GM12878 (cell line): ENCODE measurements around the gene TET3. TPM values are rescaled to one million over a fixed set of nuclear protein-coding genes. Genes with fewer than 3 reads are reported as not detected.

ENCODE experiments used
- GATAD2B ChIP-seq: fragments of 450-650 bp; conservative IDR thresholded peaks from 2 replicates; pipeline ENCODE4 v1.6.1; 2017; ENCODE audit warnings: low read depth, mild to moderate bottlenecking, moderate library complexity
- ZBTB40 ChIP-seq: fragments of 450-650 bp; IDR thresholded peaks from 2 replicates; pipeline ENCODE4 v1.6.1; 2016; ENCODE audit warnings: mild to moderate bottlenecking, moderate library complexity, borderline replicate concordance
- polyA plus RNA-seq, 11 experiments: library from polyadenylated mRNA; depleted of rRNA in 4 of 11; unstranded in 6 of 11; stranded (reverse) in 5 of 11; fragments of >200 nt; fragmentation: Nextera tagmentation in 4 of 11; fragmentation: Illumina TruSeq in 1 of 11; extraction: Ambion mirVana in 4 of 11; extraction: Trizol in 1 of 11; gene quantifications; 1 replicate in 1 of 11; 2 replicates in 10 of 11; pipeline versions ENCODE4 v1.2.1 to v1.2.3, GENCODE V29; 2011 to 2016; ENCODE audit warnings: inconsistent platforms in 2 of 11, missing spikeins in 2 of 11, low read depth in 1 of 11
- total RNA-seq, 4 experiments: library from RNA; depleted of rRNA in 3 of 4; stranded (reverse); fragments of >200 nt in 3 of 4; fragmentation: Illumina TruSeq in 1 of 4; extraction: Trizol in 1 of 4; gene quantifications; 2 replicates each; pipeline versions ENCODE4 v1.2.1 to v1.2.3, GENCODE V29; 2013 to 2021
- TF ChIP-seq, protein P1 (sequence below): IDR thresholded peaks from 2 replicates; pipeline ENCODE4 v1.6.1; 2012; ENCODE audit warnings: improper control_type of control experiment, low read depth, low read length; ENCODE audit not compliant: insufficient replicate concordance
- TF ChIP-seq, protein P2 (sequence below): IDR thresholded peaks from 2 replicates; pipeline ENCODE4 v1.6.1; 2011; ENCODE audit warnings: mild to moderate bottlenecking, low read depth, low read length, moderate library complexity; ENCODE audit not compliant: insufficient replicate concordance

TET3 gene
- total and polyA plus RNA-seq, 10 of the 15 experiments (the other 5 are each of a cell fraction or from before 2014, with no cell fraction given): 0.77 to 25.9 (median 8.5) TPM

- TF ChIP-seq ZBTB40 (no peak), GATAD2B (no peak)
- TF ChIP-seq, protein P1, sequence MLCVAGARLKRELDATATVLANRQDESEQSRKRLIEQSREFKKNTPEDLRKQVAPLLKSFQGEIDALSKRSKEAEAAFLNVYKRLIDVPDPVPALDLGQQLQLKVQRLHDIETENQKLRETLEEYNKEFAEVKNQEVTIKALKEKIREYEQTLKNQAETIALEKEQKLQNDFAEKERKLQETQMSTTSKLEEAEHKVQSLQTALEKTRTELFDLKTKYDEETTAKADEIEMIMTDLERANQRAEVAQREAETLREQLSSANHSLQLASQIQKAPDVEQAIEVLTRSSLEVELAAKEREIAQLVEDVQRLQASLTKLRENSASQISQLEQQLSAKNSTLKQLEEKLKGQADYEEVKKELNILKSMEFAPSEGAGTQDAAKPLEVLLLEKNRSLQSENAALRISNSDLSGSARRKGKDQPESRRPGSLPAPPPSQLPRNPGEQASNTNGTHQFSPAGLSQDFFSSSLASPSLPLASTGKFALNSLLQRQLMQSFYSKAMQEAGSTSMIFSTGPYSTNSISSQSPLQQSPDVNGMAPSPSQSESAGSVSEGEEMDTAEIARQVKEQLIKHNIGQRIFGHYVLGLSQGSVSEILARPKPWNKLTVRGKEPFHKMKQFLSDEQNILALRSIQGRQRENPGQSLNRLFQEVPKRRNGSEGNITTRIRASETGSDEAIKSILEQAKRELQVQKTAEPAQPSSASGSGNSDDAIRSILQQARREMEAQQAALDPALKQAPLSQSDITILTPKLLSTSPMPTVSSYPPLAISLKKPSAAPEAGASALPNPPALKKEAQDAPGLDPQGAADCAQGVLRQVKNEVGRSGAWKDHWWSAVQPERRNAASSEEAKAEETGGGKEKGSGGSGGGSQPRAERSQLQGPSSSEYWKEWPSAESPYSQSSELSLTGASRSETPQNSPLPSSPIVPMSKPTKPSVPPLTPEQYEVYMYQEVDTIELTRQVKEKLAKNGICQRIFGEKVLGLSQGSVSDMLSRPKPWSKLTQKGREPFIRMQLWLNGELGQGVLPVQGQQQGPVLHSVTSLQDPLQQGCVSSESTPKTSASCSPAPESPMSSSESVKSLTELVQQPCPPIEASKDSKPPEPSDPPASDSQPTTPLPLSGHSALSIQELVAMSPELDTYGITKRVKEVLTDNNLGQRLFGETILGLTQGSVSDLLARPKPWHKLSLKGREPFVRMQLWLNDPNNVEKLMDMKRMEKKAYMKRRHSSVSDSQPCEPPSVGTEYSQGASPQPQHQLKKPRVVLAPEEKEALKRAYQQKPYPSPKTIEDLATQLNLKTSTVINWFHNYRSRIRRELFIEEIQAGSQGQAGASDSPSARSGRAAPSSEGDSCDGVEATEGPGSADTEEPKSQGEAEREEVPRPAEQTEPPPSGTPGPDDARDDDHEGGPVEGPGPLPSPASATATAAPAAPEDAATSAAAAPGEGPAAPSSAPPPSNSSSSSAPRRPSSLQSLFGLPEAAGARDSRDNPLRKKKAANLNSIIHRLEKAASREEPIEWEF: no peak
- TF ChIP-seq, protein P2, sequence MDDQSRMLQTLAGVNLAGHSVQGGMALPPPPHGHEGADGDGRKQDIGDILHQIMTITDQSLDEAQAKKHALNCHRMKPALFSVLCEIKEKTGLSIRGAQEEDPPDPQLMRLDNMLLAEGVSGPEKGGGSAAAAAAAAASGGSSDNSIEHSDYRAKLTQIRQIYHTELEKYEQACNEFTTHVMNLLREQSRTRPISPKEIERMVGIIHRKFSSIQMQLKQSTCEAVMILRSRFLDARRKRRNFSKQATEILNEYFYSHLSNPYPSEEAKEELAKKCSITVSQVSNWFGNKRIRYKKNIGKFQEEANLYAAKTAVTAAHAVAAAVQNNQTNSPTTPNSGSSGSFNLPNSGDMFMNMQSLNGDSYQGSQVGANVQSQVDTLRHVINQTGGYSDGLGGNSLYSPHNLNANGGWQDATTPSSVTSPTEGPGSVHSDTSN: no peak
Observed at GRCh38 chr2:73975731-73976130, 9.0 kb upstream of the TET3 start (continued).
